ENCODE measurements around the gene POLR2H. TPM values are rescaled to one million over a fixed set of nuclear protein-coding genes. Genes with fewer than 3 reads are reported as not detected.
A peak's percentile ranks its signal among the peaks of the same experiment; 100 is the strongest.

The POLR2H gene
- total RNA-seq, 2 donors from 2014 or later, result 98.2 to 130 TPM

DNA sequence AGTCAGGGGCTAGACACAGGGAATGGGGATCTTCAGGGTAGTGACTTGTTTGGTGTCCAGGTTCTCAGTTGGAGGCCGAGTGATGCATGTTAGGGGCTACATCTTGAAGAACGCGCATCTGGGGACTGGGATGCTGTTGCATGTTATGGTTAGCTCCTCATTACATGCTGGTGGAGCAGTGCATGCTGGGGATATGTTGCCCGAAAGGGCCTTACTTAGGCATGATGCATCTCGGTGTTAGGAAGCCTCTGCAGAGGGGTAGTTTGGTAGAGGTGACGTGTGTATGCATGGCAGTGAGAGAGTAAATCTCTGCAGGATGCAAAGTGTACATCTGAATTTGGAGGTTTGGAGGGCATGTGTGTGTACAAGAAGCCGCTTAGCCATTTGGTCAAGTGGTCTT lies 44.7 kb upstream of the POLR2H start:
- Histone ChIP-seq H3K4me3 (no peak overlapping the region), H3K9me3 (no peaks in the 10 kb centered on the region), H3K27me3 (no peaks in the 10 kb centered on the region), H3K27ac (peak overlapping the region; percentile 86), H3K4me1 (peaks cover 15% of the 10 kb centered on the region), H3K36me3 (peaks cover 4% of the 10 kb centered on the region), H3K9ac (ENCODE audit: low read depth in 2 of 2, low read length in 2 of 2) (peak overlapping the region; percentile 96 to 97)
- TF ChIP-seq, protein P1, sequence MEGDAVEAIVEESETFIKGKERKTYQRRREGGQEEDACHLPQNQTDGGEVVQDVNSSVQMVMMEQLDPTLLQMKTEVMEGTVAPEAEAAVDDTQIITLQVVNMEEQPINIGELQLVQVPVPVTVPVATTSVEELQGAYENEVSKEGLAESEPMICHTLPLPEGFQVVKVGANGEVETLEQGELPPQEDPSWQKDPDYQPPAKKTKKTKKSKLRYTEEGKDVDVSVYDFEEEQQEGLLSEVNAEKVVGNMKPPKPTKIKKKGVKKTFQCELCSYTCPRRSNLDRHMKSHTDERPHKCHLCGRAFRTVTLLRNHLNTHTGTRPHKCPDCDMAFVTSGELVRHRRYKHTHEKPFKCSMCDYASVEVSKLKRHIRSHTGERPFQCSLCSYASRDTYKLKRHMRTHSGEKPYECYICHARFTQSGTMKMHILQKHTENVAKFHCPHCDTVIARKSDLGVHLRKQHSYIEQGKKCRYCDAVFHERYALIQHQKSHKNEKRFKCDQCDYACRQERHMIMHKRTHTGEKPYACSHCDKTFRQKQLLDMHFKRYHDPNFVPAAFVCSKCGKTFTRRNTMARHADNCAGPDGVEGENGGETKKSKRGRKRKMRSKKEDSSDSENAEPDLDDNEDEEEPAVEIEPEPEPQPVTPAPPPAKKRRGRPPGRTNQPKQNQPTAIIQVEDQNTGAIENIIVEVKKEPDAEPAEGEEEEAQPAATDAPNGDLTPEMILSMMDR (IDR thresholded peaks at IDR 0.05), result no peak
- intact Hi-C loops (cut with DNase I), result no loop called here
- no peak for DNase-seq

DNA sequence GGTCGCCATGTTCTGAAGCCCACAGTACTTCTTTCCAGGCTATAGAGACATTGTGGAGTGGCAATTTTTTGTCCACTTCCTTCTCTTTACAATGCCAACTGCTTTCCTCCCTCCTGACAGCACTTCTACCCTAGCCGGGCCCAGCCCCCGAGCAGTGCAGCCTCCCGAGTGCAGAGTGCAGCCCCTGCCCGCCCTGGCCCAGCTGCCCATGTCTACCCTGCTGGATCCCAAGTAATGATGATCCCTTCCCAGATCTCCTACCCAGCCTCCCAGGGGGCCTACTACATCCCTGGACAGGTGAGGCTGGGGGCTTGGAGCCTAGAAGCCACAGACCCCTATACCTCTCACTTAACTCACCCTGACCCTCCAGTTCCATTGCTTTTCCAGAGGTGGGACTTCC lies 44.3 kb upstream of the POLR2H start:
- Histone ChIP-seq H3K9me3 (no peaks in the 10 kb centered on the region), H3K36me3 (peaks cover 8% of the 10 kb centered on the region), H3K4me3 (no peak overlapping the region), H3K27me3 (no peaks in the 10 kb centered on the region), H3K4me1 (peaks cover 15% of the 10 kb centered on the region), H3K9ac (ENCODE audit: low read depth in 2 of 2, low read length in 2 of 2) (peak overlapping the region in 1 of 2 donors; percentile 96), H3K27ac (no peak overlapping the region)
- TF ChIP-seq, protein P1 (IDR thresholded peaks at IDR 0.05), result no peak
- intact Hi-C loops (cut with DNase I), result no loop called here
- no peak for DNase-seq

DNA sequence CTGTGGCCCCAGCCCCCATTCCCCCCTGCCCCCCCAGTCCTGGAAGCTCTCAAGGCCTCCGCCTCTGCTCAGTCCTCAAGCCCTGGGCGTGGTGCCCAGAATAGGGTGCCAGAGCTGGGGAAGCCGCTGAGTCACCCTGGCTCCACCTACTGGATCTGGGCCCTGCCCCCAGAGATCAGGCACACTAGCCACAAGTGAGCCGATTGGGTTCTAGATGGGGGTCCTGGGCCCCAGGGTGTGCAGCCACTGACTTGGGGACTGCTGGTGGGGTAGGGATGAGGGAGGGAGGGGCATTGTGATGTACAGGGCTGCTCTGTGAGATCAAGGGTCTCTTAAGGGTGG lies 41.4 kb upstream of the POLR2H start:
- intact Hi-C loops (cut with DNase I), result no loop called here
- no peaks in the 10 kb centered on the region for H3K9me3 ChIP-seq
- DNase-seq, result peak; percentile 96
- no peaks in the 10 kb centered on the region for H3K27me3 ChIP-seq
- peak overlapping the region in 1 of 2 donors; percentile 59 for H3K9ac ChIP-seq (ENCODE audit: low read depth in 2 of 2, low read length in 2 of 2)
- peak overlapping the region; percentile 76 for H3K27ac ChIP-seq
- H3K4me1 ChIP-seq, result peaks cover 15% of the 10 kb centered on the region
- H3K4me3 ChIP-seq, result no peak overlapping the region
- H3K36me3 ChIP-seq, result peaks cover 30% of the 10 kb centered on the region
- TF ChIP-seq, protein P1 (IDR thresholded peaks at IDR 0.05), result no peak

DNA sequence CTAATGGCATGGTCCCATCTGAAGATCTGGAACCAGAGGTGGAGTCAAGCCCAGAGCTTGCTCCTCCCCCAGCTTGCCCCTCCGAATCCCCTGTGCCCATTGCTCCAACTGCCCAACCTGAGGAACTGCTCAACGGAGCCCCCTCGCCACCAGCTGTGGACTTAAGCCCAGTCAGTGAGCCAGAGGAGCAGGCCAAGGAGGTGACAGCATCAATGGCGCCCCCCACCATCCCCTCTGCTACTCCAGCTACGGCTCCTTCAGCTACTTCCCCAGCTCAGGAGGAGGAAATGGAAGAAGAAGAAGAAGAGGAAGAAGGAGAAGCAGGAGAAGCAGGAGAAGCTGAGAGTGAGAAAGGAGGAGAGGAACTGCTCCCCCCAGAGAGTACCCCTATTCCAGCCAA lies 39.8 kb upstream of the POLR2H start:
- intact Hi-C loops (cut with DNase I), result no loop called here
- H3K27ac ChIP-seq, result no peak overlapping the region
- H3K36me3 ChIP-seq, result peaks cover 34% of the 10 kb centered on the region
- no peaks in the 10 kb centered on the region for H3K27me3 ChIP-seq
- peaks cover 13% of the 10 kb centered on the region for H3K4me1 ChIP-seq
- H3K9me3 ChIP-seq, result no peaks in the 10 kb centered on the region
- H3K4me3 ChIP-seq, result no peak overlapping the region
- DNase-seq, result no peak
- no peak overlapping the region for H3K9ac ChIP-seq (ENCODE audit: low read depth in 2 of 2, low read length in 2 of 2)
- TF ChIP-seq, protein P1 (IDR thresholded peaks at IDR 0.05), result no peak

DNA sequence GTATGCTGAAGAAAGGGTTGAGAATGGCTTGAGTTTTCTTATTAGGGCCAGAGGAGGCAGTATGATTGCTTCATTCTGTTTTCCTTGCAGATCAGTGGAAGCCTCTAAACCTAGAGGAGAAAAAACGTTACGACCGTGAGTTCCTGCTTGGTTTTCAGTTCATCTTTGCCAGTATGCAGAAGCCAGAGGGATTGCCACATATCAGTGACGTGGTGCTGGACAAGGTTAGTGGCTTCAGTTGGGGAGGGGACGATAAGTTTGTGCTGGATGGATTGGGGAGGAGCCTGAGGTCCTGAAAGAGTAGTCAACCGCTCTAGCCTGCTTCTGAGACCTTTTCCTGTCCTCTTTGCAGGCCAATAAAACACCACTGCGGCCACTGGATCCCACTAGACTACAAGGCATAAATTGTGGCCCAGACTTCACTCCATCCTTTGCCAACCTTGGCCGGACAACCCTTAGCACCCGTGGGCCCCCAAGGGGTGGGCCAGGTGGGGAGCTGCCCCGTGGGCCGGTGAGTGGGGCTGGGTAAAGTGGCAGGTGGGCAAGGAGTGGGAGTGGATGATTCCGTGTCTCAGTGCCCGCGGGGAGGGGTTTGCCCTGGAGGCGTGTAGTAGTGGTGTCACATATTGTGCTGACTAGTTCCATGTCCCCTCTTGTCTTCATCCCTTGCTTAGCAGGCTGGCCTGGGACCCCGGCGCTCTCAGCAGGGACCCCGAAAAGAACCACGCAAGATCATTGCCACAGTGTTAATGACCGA lies 38.6 kb upstream of the POLR2H start:
- intact Hi-C loops (cut with DNase I), result no loop called here

More for the DNA sequence above, 38.6 kb upstream of the POLR2H start:
- peaks cover 46% of the 10 kb centered on the region for H3K36me3 ChIP-seq
- TF ChIP-seq, protein P1 (IDR thresholded peaks at IDR 0.05), result no peak
- H3K27ac ChIP-seq, result no peak overlapping the region
- H3K4me3 ChIP-seq, result no peak overlapping the region
- H3K9ac ChIP-seq (ENCODE audit: low read depth in 2 of 2, low read length in 2 of 2), result no peak overlapping the region
- DNase-seq, result no peak
- no peaks in the 10 kb centered on the region for H3K27me3 ChIP-seq
- H3K4me1 ChIP-seq, result peaks cover 4% of the 10 kb centered on the region
- no peaks in the 10 kb centered on the region for H3K9me3 ChIP-seq
